ENCODE data around the gene CHERP. TPM values are rescaled to one million over a fixed set of nuclear protein-coding genes. Genes with fewer than 3 reads are reported as not detected.

The CHERP gene
- total and polyA plus RNA-seq, 7 experiments from 2014 or later: 10.4 to 80.7 (median 60.4) TPM

DNA sequence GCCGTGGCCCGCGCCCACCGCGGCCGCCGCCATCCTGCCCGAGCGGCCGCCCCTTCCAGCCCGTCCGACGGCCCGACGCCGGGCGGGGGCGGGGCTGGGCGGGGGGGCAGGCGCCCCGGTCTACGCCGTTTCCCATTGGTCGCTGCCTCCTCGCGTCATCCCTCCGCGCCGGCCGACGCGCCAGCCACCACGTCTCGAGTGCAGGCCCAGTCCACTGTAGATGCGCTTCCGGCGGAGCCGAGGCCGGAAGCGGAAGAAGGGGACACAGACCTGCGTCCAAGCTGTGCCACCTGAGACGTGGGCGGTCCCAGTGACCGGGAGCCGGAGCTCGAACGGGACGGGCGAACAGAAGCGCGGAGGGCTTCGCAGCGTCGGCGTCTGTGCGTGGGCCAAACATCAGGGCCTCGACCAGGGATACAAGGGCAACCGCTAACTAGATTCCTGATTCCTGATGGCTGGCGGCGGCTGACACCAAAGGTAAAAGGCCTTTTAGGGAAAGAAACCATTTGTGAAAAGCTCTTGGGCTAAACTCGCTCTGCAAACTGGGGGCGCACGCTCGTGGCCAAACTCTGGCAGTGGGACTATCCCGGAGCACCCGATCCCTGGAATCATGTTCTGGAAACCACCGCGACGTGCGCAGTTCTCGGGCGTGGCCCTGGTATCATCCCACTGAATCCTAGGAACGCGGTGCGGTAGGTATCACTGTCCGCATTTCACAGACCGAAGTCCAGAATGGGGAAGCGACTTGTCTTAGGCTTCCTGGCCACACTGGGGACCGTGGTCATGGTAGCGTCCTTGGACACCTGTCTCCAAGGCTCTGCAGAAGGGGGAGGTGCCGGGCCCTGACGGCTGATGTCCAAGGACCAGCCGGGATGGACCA lies 30.3 kb upstream of the CHERP start, which contains the start of gene SLC35E1:
Gene SLC35E1 (minus strand): TSS at position 84 of the 880 bp plus-strand sequence. CDS start 51 bp downstream, at position 33.
- peaks cover 35 to 74% (median 47%) of the 10 kb centered on the region in 7 donors for H3K4me1 Mint-ChIP-seq
- peaks cover 0 to 50% (median 4%) of the 10 kb centered on the region in 3 experiments for H3K36me3 ChIP-seq (ENCODE audit: control insufficient read depth in 2 of 3, insufficient read depth in 3 of 3, low read length in 3 of 3)

GRCh38 chr19:16571822-16572331 lies 29.6 kb upstream of the CHERP start:
- intact Hi-C loops (cut with micrococcal nuclease): loop anchor here (1.0 to 2.0 kb wide), 6 partner anchors 12 to 99 kb away; partner anchors contain the start of genes CHERP (in 2 of the 2), MED26 (in 2 of the 2), SMIM7 (in 2 of the 2) and C19orf44 (in 1 of the 2)
- Mint-ChIP-seq H3K9me3 (no peaks in the 10 kb centered on the region), H3K4me1 (peaks cover 35 to 76% (median 48%) of the 10 kb centered on the region in 7 donors), H3K36me3 (peaks cover 0 to 19% (median 10%) of the 10 kb centered on the region in 5 donors), H3K27ac (peak overlapping the region; percentile 63 to 100 (median 90)), H3K4me3 (peak overlapping the region; percentile 76 to 99 (median 86)), H3K27me3 (peaks cover 0 to 2% (median 0%) of the 10 kb centered on the region in 5 donors)
- DNase-seq: peak in 1 of 9 donors; percentile 26
- peaks cover 33% of the 10 kb centered on the region in 2 donors for H3K4me1 ChIP-seq (ENCODE audit: control insufficient read depth in 2 of 2, insufficient read depth in 2 of 2, low read length in 2 of 2)
- CTCF ChIA-PET: interaction anchor here (0.6 kb wide), 1 partner anchor 37 kb away, joined by 3 read pairs; no protein-coding TSS in a partner anchor
- no peaks in the 10 kb centered on the region for H3K27me3 ChIP-seq (ENCODE audit: control insufficient read depth in 2 of 2, insufficient read depth in 2 of 2, low read length in 2 of 2)
- H3K9me3 ChIP-seq (ENCODE audit: control insufficient read depth in 2 of 3, low read length in 3 of 3): no peaks in the 10 kb centered on the region
- peaks cover 0 to 43% (median 5%) of the 10 kb centered on the region in 3 experiments for H3K36me3 ChIP-seq (ENCODE audit: control insufficient read depth in 2 of 3, insufficient read depth in 3 of 3, low read length in 3 of 3)
- H3K27ac ChIP-seq (ENCODE audit: low read depth, low read length): peak overlapping the region; percentile 95
- POLR2A ChIA-PET: interaction anchor here (0.6 to 2.8 kb wide), 6 partner anchors 13 to 325 kb away, joined by 3 to 20 read pairs (median 3); partner anchors contain the start of gene TMEM38A
- peak; percentile 36 for ATAC-seq
- H3K4me3 ChIP-seq (ENCODE audit: low read length): peak overlapping the region; percentile 72

More for the DNA sequence above, 30.3 kb upstream of the CHERP start, which contains the start of gene SLC35E1:
- Mint-ChIP-seq H3K9me3 (no peaks in the 10 kb centered on the region), H3K27me3 (peaks cover 0 to 2% (median 0%) of the 10 kb centered on the region in 5 donors), H3K36me3 (peaks cover 0 to 20% (median 10%) of the 10 kb centered on the region in 5 donors), H3K4me3 (peak within 1 kb of the TSS; percentile 97 to 100 (median 99)), H3K27ac (peak within 1 kb of the TSS; percentile 94 to 100 (median 99))
- DNase-seq (peak; percentile 80 to 92 (median 89)), ATAC-seq (peak; percentile 98)
- H3K27ac ChIP-seq (ENCODE audit: low read depth, low read length): peak within 1 kb of the TSS; percentile 95
- peak within 1 kb of the TSS; percentile 97 for H3K4me3 ChIP-seq (ENCODE audit: low read length)
- intact Hi-C loops (cut with micrococcal nuclease): loop anchor here (1.0 to 2.0 kb wide), 6 partner anchors 12 to 100 kb away; partner anchors contain the start of genes CHERP (in 2 of the 2), MED26 (in 2 of the 2), SMIM7 (in 2 of the 2) and C19orf44 (in 1 of the 2)
- H3K4me1 ChIP-seq (ENCODE audit: control insufficient read depth in 2 of 2, insufficient read depth in 2 of 2, low read length in 2 of 2): peaks cover 28 to 30% of the 10 kb centered on the region in 2 donors
- POLR2A ChIA-PET: interaction anchor here (0.6 to 2.8 kb wide), 5 partner anchors 10 to 57 kb away, joined by 3 to 27 read pairs (median 20); partner anchors contain the start of gene CHERP
- CTCF ChIA-PET: interaction anchor here (1.7 kb wide), 1 partner anchor 15 kb away, joined by 7 read pairs; no protein-coding TSS in a partner anchor
- H3K9me3 ChIP-seq (ENCODE audit: control insufficient read depth in 2 of 3, low read length in 3 of 3): no peaks in the 10 kb centered on the region
- no peaks in the 10 kb centered on the region for H3K27me3 ChIP-seq (ENCODE audit: control insufficient read depth in 2 of 2, insufficient read depth in 2 of 2, low read length in 2 of 2)

GRCh38 chr19:16571283-16571682 lies 29.0 kb upstream of the CHERP start:
- H3K4me1 Mint-ChIP-seq: peaks cover 41 to 79% (median 51%) of the 10 kb centered on the region in 7 donors
- H3K36me3 Mint-ChIP-seq: peaks cover 3 to 21% (median 13%) of the 10 kb centered on the region in 5 donors

DNA sequence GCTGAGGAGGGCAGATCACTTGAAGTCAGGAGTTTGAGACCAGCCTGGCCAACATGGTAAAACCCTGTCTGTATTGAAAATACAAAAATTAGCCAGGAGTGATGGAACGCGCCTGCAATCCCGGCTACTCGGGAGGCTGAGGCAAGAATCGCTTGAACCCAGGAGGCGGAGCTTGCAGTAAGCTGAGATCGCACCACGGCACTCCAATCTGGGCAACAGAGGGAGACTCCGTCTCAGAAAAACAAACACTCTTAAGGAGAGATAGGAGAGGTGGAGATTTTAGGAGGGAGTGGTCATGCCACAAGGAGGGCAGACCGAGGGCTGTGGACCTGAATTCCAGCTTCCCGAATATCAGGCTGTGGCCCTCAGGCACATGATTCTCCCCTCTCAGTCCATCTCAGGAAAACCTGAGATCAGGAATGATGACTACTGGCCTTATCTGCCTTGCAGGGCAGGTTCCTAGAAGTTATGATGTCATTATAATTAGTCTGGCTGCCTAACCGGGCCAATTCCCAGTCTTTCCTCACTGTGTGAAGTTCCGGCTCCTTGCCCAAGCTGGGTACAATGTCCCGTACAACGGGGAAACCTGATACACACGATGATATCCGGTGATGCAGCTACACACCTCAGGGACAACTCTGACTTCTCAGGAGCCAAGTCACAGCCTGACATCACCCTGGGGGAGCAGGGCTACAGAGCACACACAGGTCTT lies 27.5 kb upstream of the CHERP start:
- Histone ChIP-seq H3K4me3 (ENCODE audit: low read length) (no peak overlapping the region), H3K4me1 (ENCODE audit: control insufficient read depth in 2 of 2, insufficient read depth in 2 of 2, low read length in 2 of 2) (peaks cover 44 to 49% of the 10 kb centered on the region in 2 donors), H3K27me3 (ENCODE audit: control insufficient read depth in 2 of 2, insufficient read depth in 2 of 2, low read length in 2 of 2) (no peaks in the 10 kb centered on the region), H3K9me3 (ENCODE audit: control insufficient read depth in 2 of 3, low read length in 3 of 3) (no peaks in the 10 kb centered on the region), H3K27ac (ENCODE audit: low read depth, low read length) (no peak overlapping the region), H3K36me3 (ENCODE audit: control insufficient read depth in 2 of 3, insufficient read depth in 3 of 3, low read length in 3 of 3) (peaks cover 0 to 26% (median 5%) of the 10 kb centered on the region in 3 experiments)
- intact Hi-C loops (cut with micrococcal nuclease): no loop called here
- peak overlapping the region in 7 of 9 donors; percentile 37 to 95 (median 74) for H3K27ac Mint-ChIP-seq
- peaks cover 3 to 26% (median 9%) of the 10 kb centered on the region in 5 donors for H3K36me3 Mint-ChIP-seq
- POLR2A ChIA-PET: interaction anchor here (0.7 to 2.2 kb wide), 2 partner anchors 10 to 15 kb away, joined by 3 to 6 read pairs; no protein-coding TSS in a partner anchor
- H3K27me3 Mint-ChIP-seq: peaks cover 0 to 2% (median 0%) of the 10 kb centered on the region in 5 donors
- peaks cover 0 to 5% (median 0%) of the 10 kb centered on the region in 11 donors for H3K9me3 Mint-ChIP-seq
- DNase-seq (no peak), ATAC-seq (no peak)
- H3K4me3 Mint-ChIP-seq: peak overlapping the region in 9 of 10 donors; percentile 27 to 84 (median 57)
- H3K4me1 Mint-ChIP-seq: peaks cover 37 to 81% (median 51%) of the 10 kb centered on the region in 7 donors
- CTCF ChIA-PET: interaction anchor here (0.6 kb wide), 1 partner anchor 60 kb away, joined by 4 read pairs; no protein-coding TSS in a partner anchor

More at GRCh38 chr19:16571283-16571682, 29.0 kb upstream of the CHERP start:
- H3K36me3 ChIP-seq (ENCODE audit: control insufficient read depth in 2 of 3, insufficient read depth in 3 of 3, low read length in 3 of 3): peaks cover 0 to 37% (median 5%) of the 10 kb centered on the region in 3 experiments
- peaks cover 0 to 2% (median 0%) of the 10 kb centered on the region in 5 donors for H3K27me3 Mint-ChIP-seq
- peak overlapping the region; percentile 72 for H3K4me3 ChIP-seq (ENCODE audit: low read length)
- CTCF ChIA-PET: interaction anchor here (0.6 kb wide), 1 partner anchor 37 kb away, joined by 3 read pairs; no protein-coding TSS in a partner anchor
- DNase-seq: no peak
- peak overlapping the region; percentile 95 for H3K27ac ChIP-seq (ENCODE audit: low read depth, low read length)
- peaks cover 0 to 3% (median 0%) of the 10 kb centered on the region in 11 donors for H3K9me3 Mint-ChIP-seq
- intact Hi-C loops (cut with micrococcal nuclease): no loop called here
- H3K4me3 Mint-ChIP-seq: peak overlapping the region; percentile 74 to 99 (median 82)
- POLR2A ChIA-PET: interaction anchor here (0.6 to 1.4 kb wide), 5 partner anchors 13 to 324 kb away, joined by 3 to 4 read pairs (median 3); partner anchors contain the start of genes MED26 and TMEM38A
- no peaks in the 10 kb centered on the region for H3K27me3 ChIP-seq (ENCODE audit: control insufficient read depth in 2 of 2, insufficient read depth in 2 of 2, low read length in 2 of 2)
- peaks cover 39% of the 10 kb centered on the region in 2 donors for H3K4me1 ChIP-seq (ENCODE audit: control insufficient read depth in 2 of 2, insufficient read depth in 2 of 2, low read length in 2 of 2)
- no peak for ATAC-seq
- H3K9me3 ChIP-seq (ENCODE audit: control insufficient read depth in 2 of 3, low read length in 3 of 3): no peaks in the 10 kb centered on the region
- peak overlapping the region in 8 of 9 donors; percentile 41 to 90 (median 80) for H3K27ac Mint-ChIP-seq

GRCh38 chr19:16566702-16567101 lies 24.5 kb upstream of the CHERP start:
- intact Hi-C loops (cut with micrococcal nuclease): loop anchor here (1.0 kb wide), 6 partner anchors 18 to 94 kb away; partner anchors contain the start of genes CHERP (in 2 of the 2), C19orf44 (in 1 of the 2), CALR3 (in 1 of the 2) and MED26 (in 1 of the 2)
- ATAC-seq (no peak), DNase-seq (no peak)
- peaks cover 0 to 5% (median 0%) of the 10 kb centered on the region in 11 donors for H3K9me3 Mint-ChIP-seq
- H3K4me3 ChIP-seq (ENCODE audit: low read length): peak overlapping the region; percentile 17
- H3K27me3 ChIP-seq (ENCODE audit: control insufficient read depth in 2 of 2, insufficient read depth in 2 of 2, low read length in 2 of 2): no peaks in the 10 kb centered on the region
- POLR2A ChIA-PET: interaction anchor here (0.6 to 2.5 kb wide), 13 partner anchors 10 to 567 kb away, joined by 3 to 12 read pairs (median 4); partner anchors contain the start of genes CHERP and MED26
- H3K4me1 ChIP-seq (ENCODE audit: control insufficient read depth in 2 of 2, insufficient read depth in 2 of 2, low read length in 2 of 2): peaks cover 27 to 28% of the 10 kb centered on the region in 2 donors
- peaks cover under 1 to 33% (median 5%) of the 10 kb centered on the region in 3 experiments for H3K36me3 ChIP-seq (ENCODE audit: control insufficient read depth in 2 of 3, insufficient read depth in 3 of 3, low read length in 3 of 3)
- no peaks in the 10 kb centered on the region for H3K9me3 ChIP-seq (ENCODE audit: control insufficient read depth in 2 of 3, low read length in 3 of 3)
- H3K36me3 Mint-ChIP-seq: peaks cover 4 to 37% (median 16%) of the 10 kb centered on the region in 5 donors
- H3K27ac Mint-ChIP-seq: peak overlapping the region; percentile 92 to 100 (median 98)
- peak overlapping the region; percentile 81 for H3K27ac ChIP-seq (ENCODE audit: low read depth, low read length)
- H3K4me1 Mint-ChIP-seq: peaks cover 14 to 67% (median 35%) of the 10 kb centered on the region in 7 donors
- CTCF ChIA-PET: interaction anchor here (1.0 to 2.0 kb wide), 2 partner anchors 18 to 39 kb away, joined by 4 read pairs; no protein-coding TSS in a partner anchor
- H3K4me3 Mint-ChIP-seq: peak overlapping the region; percentile 76 to 97 (median 82)
- no peaks in the 10 kb centered on the region for H3K27me3 Mint-ChIP-seq

All from naive thymus-derived CD4-positive, alpha-beta T cell (primary cell).